GM08714 (cell line): ENCODE results near the gene HS3ST4.

Experiments
- H3K4me3 ChIP-seq: fragments of 200-500 bp; sonication (Bioruptor generic); 2 replicates; pipeline ENCODE4 v1.5.1; 2014; ENCODE audit warnings: mild to moderate bottlenecking, low read length, inconsistent platforms
- ZNF274 ChIP-seq: IDR thresholded peaks from 2 replicates; pipeline ENCODE4 v1.6.1; 2012; ENCODE audit warnings: mild to moderate bottlenecking, low read depth, low read length

The HS3ST4 gene

DNA sequence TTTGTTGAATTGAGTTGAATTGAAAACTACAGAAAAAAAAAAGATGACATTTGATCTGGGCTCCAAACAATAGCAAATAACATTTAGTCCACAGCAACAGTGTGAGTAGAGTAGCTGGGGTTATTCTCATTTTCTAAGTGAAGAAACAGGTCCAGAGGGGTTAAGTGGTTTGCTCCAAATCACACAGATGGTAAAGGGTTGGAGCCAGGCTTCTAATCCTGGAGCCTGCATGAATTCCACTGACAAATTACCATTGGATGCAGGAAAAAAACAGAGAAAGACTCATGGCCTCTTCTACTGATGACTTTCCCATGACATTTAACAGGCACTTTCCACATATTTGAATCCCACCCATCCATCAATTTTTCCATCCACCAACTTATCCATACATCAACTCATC is 182.4 kb downstream of the HS3ST4 start:
- no peak overlapping the region for H3K4me3 ChIP-seq
- no peak for TF ChIP-seq ZNF274

DNA sequence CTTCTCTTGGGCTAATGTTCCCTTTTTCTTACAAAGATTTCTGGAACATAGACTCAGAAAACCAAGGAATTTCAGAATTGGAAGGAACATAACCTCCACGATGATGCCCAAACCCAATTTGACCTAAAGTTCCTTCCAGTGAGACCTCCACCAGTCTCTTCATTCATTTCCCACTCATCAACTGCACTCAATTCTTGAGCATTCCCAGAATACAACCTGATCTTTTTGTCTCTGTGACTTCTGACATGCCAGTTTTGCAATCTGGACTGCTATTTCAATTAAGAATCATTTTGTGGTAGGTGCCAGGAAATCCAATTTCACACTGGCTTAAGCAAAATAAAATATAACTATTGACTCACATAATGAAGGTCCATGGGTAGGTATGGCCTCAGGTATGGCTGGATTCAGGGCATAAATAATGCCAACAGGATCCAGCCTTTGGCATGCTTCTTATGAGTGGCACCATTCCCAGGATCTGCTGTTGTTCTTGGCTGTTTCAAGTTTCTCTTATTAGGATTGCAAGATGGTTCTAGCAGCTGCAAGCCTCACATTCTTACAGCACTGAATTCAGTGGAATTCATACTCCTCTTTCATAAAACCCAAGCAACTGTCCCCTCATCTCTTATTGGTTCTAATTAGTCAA is 184.3 kb downstream of the HS3ST4 start:
- H3K4me3 ChIP-seq = no peak overlapping the region
- TF ChIP-seq ZNF274 = no peak

DNA sequence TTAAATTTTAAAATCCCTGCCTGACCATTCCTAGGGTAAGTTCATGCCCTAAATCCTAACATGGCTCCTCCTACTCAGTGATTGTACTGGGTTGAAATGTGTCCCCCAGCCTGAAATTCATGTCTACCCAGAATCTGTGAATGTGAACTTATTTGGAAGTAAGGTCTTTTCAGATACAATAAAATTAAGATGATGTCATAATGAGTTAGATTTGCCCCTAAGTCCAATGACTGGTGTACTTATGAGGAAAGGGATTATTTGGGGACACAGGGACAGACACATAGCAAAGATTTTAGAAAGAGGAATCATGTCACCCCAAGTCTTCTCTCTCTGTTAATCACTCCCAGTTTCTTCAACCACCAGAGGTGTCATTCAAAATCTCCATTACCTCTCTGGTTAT is 185.3 kb downstream of the HS3ST4 start:
- no peak overlapping the region for H3K4me3 ChIP-seq
- TF ChIP-seq ZNF274 = no peak

GRCh38 chr16:25886598-25886997 is 194.8 kb downstream of the HS3ST4 start:
- no peak for TF ChIP-seq ZNF274
- H3K4me3 ChIP-seq = no peak overlapping the region

DNA sequence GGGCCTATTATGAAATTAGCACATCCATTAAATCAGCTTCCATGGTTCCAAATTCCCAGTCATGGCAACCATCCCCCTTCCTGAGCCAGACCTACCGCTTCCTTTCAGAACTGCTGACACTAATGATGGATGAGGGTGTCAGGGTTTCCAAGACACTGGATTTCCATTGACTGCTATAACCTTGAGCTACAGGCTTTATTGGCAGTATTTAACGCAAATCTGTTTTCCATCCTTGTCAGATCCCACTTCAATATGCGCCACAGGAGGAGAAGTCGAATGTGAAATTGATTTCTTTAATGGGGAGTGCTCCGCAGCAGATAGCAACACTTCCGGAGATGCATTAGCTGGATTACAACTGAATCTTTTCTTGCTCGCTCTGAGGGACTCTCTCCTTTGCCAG is 197.1 kb downstream of the HS3ST4 start:
- no peak overlapping the region for H3K4me3 ChIP-seq
- TF ChIP-seq ZNF274 = no peak

DNA sequence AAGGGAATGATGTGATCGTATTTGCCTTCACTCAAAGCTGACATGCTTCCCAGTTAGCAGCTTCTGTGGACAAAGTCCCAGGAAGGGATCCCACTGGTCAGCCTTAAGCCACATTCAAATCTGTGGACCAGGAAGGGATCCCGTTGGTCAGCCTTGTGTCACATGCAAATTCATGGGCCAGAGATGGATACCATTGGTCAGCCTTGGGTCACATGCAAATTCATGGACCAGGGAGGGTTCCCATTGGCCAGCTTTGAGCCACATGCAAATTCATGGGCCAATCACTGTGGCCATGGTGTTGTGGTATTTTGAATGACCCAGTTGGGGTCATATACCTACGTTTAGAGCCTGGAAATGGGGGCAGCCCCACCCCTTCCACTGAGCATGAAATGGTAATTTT is 201.6 kb downstream of the HS3ST4 start:
- H3K4me3 ChIP-seq = no peak overlapping the region
- TF ChIP-seq ZNF274 = no peak

- H3K4me3 ChIP-seq = no peak overlapping the region
- no peak for TF ChIP-seq ZNF274
Measured at GRCh38 chr16:25894093-25894492, 202.3 kb downstream of the HS3ST4 start.

DNA sequence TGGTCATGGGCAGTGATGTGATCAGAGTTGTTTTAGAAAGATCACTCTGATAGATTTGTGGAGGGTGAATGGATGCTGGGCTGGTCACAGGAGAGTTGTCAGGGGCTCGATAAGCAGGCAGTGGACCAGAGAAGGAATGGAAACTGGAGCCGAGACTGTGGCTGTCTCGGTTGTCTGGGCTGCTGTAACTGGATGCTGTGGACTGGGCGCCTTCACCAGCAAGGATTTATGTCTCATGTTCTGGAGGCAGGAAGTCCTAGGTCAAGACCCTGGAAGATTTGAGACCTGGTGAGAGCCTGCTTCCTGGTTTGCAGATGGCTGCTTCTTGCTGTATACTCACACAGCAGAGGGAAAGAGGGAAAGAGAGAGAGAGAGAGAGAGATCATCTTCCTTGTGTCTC is 203.6 kb downstream of the HS3ST4 start:
- no peak for TF ChIP-seq ZNF274
- H3K4me3 ChIP-seq = no peak overlapping the region

- no peak overlapping the region for H3K4me3 ChIP-seq
- TF ChIP-seq ZNF274 = no peak
Measured at GRCh38 chr16:25896411-25896810, 204.7 kb downstream of the HS3ST4 start.

DNA sequence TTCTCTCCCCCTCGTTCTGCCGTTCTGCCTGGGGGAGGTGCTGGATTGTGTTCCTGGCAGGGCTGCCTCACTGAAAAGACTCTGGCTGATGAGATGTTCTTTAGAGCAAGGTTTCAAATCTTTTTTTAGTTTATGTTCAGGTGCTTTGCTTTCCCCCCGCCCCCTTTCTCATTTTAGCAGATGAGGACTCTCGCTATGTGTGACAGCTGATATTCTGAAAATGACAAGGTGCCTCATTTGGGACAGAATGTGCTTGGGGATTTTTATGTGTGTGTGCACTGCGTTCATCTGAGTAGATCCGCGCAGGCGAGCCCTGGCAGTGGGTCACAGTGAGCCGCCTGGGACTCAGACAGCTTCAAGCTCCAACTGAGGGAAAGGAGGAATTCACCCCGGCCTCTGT is 205.9 kb downstream of the HS3ST4 start:
- no peak overlapping the region for H3K4me3 ChIP-seq
- no peak for TF ChIP-seq ZNF274

- no peak for TF ChIP-seq ZNF274
Measured at GRCh38 chr16:25905810-25906209, 214.1 kb downstream of the HS3ST4 start.

GRCh38 chr16:25910971-25911370 is 219.2 kb downstream of the HS3ST4 start:
- H3K4me3 ChIP-seq = no peak overlapping the region
- TF ChIP-seq ZNF274 = no peak

More at GRCh38 chr16:25905810-25906209, 214.1 kb downstream of the HS3ST4 start:
- no peak overlapping the region for H3K4me3 ChIP-seq

DNA sequence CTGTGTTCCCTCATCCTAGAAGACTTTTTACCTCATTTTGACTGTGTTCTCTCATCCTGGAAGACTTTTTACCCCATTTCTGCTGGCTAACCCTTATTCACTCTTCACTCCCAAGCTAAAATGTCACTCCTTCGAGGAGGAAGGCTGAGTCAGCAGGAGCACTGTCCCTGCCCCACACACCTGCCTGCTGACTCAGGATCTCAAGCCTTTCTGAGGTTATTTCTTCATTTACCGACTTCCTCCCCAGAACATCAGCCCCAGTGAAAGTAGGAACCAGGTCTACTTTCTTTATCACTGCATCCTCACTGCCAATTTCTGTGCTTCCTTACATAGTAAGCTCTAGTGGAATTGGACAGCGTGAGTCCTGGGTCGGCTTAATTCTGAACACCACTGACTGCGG is 220.6 kb downstream of the HS3ST4 start:
- no peak overlapping the region for H3K4me3 ChIP-seq
- TF ChIP-seq ZNF274 = no peak

DNA sequence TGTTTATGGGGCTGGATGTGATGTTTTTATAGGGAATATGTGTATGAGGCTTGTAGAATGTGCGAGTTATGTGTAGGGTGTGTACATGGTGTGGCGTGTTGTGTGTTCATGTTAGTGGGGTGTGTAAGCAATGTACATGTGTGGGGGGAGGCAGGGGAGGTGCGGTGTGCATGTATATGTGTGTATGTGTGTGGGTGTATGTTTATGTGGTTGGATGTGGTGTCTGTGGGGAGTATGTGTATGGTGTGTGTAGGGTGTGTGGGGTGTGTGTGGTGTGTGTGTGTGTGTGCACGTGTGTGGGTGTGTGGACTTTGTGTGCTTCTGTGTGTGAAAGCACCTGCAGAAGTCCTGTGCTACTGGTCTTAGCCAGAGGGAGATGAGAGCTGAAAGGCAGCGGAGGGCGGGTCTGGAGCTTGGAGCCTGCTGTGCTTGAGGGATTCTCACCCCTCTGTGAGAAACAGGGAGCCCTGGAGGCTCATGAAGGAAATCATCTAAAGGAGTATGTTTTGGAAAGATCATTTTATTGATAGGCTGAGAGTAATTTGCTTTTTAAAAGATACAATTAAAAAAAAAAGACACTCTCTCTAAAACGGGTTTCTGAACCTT is 222.7 kb downstream of the HS3ST4 start:
- TF ChIP-seq ZNF274 = no peak
- no peak overlapping the region for H3K4me3 ChIP-seq

- H3K4me3 ChIP-seq = no peak overlapping the region
- no peak for TF ChIP-seq ZNF274
Measured at GRCh38 chr16:25916037-25916436, 224.3 kb downstream of the HS3ST4 start.

DNA sequence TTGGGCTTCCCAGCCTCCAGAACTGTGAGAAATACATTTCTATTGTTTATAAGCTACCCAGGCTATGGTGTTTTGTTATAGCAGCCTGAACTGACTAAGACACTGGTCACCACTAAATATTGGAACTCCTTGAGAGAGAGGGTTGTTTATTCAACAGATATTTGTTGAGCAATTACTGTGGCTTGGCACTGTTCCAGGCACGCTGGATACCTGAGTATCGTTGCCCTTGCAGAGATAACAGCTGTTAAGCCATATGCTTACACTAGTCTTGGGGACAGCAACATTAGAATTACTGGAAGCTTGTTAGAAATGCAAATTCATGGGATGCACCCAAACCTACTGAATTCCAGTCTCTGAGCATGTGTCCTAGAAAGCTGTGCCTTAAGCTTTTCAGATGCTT is 230.7 kb downstream of the HS3ST4 start:
- no peak for TF ChIP-seq ZNF274
- no peak overlapping the region for H3K4me3 ChIP-seq
